Nephron (organoid): ENCODE data around the gene CCDC12.

Experiments
- H3K27ac Mint-ChIP-seq, 3 experiments: 2 replicates each; pipeline ENCODE4 v1.8.0; 2020; ENCODE audit warnings: mixed read lengths in 3 of 3, mild to moderate bottlenecking in 2 of 3, moderate library complexity in 1 of 3
- H3K27me3 Mint-ChIP-seq: 2 replicates; pipeline ENCODE4 v1.8.0; 2021; ENCODE audit warnings: low read depth, mild to moderate bottlenecking, moderate library complexity, mixed read lengths
- H3K36me3 Mint-ChIP-seq: 2 replicates; pipeline ENCODE4 v1.8.0; 2020; ENCODE audit warnings: low read depth, mixed read lengths
- H3K4me1 Mint-ChIP-seq: 2 replicates; pipeline ENCODE4 v1.8.0; 2020; ENCODE audit warnings: mixed read lengths
- H3K4me3 Mint-ChIP-seq, 3 experiments: 2 replicates each; pipeline ENCODE4 v1.8.0; 2020; ENCODE audit warnings: mild to moderate bottlenecking in 3 of 3, mixed read lengths in 3 of 3, moderate library complexity in 2 of 3
- H3K9me3 Mint-ChIP-seq: 2 replicates; pipeline ENCODE4 v1.8.0; 2020; ENCODE audit warnings: mixed read lengths
- TF ChIP-seq, protein P1 (sequence below), 3 experiments: fragments of 200-600 bp; sonication (generic); IDR thresholded peaks; one replicate each; pipeline ENCODE4 v1.5.0; 2021; ENCODE audit warnings: antibody characterized with exemption in 3 of 3; ENCODE audit not compliant: unreplicated experiment in 3 of 3

CCDC12 gene

DNA sequence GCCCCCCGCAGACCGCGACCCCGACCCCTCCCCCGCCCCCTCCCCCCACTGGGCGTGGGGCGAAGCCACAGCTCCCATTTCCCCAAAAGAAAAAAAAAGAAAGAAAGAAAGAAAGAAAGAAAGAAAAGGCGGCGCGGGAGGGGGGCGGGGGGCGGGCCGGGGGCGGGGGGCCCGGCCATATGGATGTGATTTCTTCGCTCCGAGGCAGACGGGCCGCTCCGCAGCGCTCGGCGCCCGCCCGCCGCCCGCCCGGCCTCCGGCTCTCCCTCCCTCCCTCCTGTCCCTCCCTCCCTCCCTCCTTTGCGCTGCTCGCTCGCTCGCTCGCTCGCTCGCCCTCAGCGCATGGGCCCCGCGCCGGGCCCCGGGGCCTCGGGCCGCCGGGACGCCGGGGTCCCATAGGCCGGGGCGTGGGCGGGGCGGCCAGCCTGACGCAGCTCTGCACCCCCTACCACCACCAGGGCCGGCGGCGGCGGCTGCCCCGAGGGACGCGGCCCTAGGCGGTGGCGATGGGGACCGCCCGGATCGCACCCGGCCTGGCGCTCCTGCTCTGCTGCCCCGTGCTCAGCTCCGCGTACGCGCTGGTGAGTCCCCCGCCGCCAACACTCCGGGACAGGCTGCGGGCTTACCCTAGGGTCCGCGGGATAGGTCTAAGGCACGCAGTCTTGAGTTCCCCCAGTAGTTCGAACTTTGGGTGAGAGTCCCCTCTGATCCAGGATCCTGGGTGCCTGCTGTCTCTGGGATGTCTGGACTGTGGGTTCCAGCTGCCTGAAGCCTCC lies 93.3 kb downstream of the CCDC12 start:
- Mint-ChIP-seq H3K27me3 (peaks cover 53% of the 10 kb centered on the region), H3K4me3 (peak overlapping the region; percentile 90 to 92 (median 92)), H3K27ac (peak overlapping the region; percentile 39 to 99 (median 47)), H3K36me3 (peaks cover 21% of the 10 kb centered on the region), H3K4me1 (peaks cover 46% of the 10 kb centered on the region), H3K9me3 (no peaks in the 10 kb centered on the region)
- TF ChIP-seq, protein P1, sequence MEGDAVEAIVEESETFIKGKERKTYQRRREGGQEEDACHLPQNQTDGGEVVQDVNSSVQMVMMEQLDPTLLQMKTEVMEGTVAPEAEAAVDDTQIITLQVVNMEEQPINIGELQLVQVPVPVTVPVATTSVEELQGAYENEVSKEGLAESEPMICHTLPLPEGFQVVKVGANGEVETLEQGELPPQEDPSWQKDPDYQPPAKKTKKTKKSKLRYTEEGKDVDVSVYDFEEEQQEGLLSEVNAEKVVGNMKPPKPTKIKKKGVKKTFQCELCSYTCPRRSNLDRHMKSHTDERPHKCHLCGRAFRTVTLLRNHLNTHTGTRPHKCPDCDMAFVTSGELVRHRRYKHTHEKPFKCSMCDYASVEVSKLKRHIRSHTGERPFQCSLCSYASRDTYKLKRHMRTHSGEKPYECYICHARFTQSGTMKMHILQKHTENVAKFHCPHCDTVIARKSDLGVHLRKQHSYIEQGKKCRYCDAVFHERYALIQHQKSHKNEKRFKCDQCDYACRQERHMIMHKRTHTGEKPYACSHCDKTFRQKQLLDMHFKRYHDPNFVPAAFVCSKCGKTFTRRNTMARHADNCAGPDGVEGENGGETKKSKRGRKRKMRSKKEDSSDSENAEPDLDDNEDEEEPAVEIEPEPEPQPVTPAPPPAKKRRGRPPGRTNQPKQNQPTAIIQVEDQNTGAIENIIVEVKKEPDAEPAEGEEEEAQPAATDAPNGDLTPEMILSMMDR (IDR thresholded peaks at IDR 0.05; ENCODE audit: unreplicated experiment in 3 of 3) = no peak

DNA sequence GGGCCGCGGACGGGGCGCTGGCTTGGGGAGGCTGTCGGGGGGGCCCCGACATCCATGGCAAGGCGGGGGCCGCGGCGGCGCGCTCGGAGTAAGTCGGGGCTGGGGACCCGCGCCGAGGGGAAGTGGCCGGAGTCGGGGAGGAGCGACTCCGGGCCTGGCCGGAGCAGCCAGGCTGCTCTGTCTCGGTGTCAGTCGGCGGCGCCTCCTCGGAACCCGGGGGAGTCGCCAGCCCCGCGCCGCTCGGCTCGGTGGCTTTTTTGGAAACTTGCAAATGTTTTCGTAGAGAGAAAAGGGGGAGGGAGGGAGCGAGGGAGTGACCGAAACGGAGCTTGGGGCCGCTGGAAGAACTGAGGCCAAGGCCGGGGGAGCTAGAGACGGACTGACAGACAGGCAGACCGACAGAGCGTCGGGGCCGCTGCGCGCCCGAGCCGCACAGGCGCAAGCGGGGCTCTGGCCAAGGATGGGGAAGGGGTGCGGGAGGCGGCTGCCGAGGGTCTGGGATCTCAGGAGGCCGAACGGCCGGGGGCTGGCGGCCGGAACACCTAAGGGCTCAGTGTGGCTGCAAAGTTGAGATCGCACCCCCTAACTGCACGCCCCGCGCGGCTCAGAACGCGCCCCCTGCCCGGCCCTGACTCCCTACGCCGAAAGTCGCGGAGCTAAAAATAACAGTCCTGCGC lies 94.0 kb downstream of the CCDC12 start:
- H3K4me1 Mint-ChIP-seq = peaks cover 41% of the 10 kb centered on the region
- H3K27ac Mint-ChIP-seq = peak overlapping the region in 2 of 3 experiments; percentile 92 to 99
- peaks cover 17% of the 10 kb centered on the region for H3K36me3 Mint-ChIP-seq
- H3K4me3 Mint-ChIP-seq = peak overlapping the region; percentile 90 to 92 (median 90)
- no peaks in the 10 kb centered on the region for H3K9me3 Mint-ChIP-seq
- TF ChIP-seq, protein P1 (IDR thresholded peaks at IDR 0.05; ENCODE audit: unreplicated experiment in 3 of 3) = no peak
- peaks cover 49% of the 10 kb centered on the region for H3K27me3 Mint-ChIP-seq

DNA sequence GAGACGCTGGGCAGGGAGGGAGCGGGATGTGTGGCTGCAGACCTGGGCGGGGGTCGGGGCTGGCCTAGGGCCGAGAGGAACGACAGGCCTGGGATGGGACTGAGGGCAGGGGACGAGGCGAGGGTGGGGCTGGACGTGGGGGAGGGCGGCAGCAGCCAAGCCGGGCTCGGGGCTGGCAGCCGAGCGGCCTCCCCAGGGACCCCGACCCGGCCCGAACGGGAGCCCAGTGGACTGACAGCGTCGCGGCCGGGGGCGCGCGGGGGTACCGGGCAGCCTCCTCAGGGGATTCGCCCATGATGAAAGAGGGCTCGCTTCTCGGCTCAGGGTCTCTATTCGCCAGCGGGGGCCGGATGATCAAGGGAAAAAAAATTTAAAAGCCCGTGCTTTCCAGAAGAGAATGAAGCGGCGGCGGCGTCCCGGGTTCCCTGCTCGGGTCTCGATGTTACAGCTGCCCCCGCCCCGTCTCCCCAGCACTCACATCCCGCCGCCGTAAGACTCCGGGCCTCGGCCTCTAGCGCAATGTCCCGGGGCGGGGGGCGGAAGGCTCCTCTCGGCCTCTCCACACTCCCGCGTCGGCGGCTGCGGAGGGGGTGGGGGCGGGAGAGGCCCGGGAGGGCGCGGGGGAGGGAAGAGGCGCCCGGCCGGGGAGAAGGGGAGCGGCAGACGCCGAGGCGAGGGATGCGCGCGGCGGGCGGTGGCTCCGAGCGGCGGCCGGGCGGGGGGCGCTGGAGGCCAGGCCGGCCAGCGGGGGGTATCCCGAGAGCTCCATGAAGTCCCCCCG lies 94.8 kb downstream of the CCDC12 start:
- Mint-ChIP-seq H3K27me3 (peaks cover 49% of the 10 kb centered on the region), H3K9me3 (no peaks in the 10 kb centered on the region), H3K36me3 (peaks cover 15% of the 10 kb centered on the region), H3K27ac (peak overlapping the region in 2 of 3 experiments; percentile 92 to 97), H3K4me3 (peak overlapping the region; percentile 84 to 89 (median 87)), H3K4me1 (peaks cover 39% of the 10 kb centered on the region)
- TF ChIP-seq, protein P1 (IDR thresholded peaks at IDR 0.05; ENCODE audit: unreplicated experiment in 3 of 3) = no peak

DNA sequence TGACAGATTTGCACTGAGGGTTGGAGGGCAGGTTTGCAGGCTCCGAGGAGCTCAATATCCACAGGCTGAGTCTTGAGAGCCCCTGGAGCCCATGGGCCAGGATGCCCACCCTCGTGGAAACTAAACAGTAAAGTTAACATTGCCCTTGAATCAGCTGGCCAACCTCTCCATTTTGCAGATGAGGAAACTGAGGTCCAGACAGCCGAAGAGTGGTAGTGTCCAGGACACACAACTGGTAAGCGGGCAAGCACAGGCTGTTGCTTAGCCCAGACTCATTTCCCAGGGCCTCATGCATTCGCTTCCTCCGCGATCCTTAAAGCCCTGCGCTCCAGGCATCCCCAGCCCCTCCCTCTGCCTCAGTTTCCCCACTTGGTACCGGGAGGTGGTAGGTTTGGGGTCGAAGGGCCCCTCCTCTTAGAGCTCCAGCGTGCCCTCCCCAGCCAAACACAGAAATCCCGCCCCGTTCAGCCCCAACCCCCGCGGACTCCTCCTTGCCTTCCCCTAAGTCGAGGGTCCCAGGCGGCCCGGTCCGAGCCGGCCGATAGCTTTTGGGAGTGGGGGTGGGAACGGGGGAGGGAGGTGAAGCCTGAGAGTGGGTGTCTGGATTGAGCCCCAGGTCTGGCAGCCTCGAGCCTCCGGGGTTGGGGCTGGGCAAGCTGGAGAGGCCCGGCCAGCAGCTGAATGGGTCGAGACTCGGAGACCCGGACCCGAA lies 95.5 kb downstream of the CCDC12 start:
- Mint-ChIP-seq H3K27ac (peak overlapping the region; percentile 67 to 97 (median 92)), H3K4me3 (peak overlapping the region; percentile 85 to 89 (median 87)), H3K9me3 (no peaks in the 10 kb centered on the region), H3K4me1 (peaks cover 39% of the 10 kb centered on the region), H3K27me3 (peaks cover 49% of the 10 kb centered on the region), H3K36me3 (peaks cover 14% of the 10 kb centered on the region)
- TF ChIP-seq, protein P1 (IDR thresholded peaks at IDR 0.05; ENCODE audit: unreplicated experiment in 3 of 3) = no peak

DNA sequence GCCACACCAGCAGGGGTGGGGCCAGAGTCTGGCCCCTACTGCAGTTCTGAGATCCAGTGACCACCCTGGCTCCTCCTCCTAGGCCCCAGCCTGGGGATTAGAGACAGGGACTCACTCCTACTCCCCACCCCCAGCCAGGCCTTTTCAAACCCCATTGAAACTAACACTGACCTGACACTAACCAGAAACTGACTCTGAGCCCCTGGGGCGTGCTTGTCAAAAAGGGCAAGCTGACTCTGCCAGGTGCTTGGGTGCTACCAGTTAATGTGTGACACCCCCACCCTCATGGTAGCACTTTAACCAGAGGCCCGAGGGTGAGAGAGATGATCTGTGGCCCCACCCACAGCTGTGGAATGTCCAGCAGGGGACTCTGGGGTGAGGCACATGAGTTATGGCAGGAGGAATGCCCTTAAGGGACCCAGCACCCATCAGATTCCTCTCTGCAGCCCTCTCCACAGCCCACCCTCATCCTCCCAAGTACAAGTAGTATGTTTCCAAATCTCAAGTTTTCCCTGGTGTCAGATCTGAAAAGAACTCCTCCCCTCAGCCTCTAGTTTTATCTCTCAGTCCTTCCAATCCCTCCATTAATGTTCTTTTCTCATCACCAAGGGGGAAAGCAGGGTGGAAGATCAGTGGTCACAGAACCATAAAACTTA lies 97.6 kb downstream of the CCDC12 start:
- Mint-ChIP-seq H3K27ac (peak overlapping the region; percentile 44 to 97 (median 92)), H3K36me3 (peaks cover under 1% of the 10 kb centered on the region), H3K4me3 (peak overlapping the region; percentile 85 to 89 (median 87)), H3K9me3 (no peaks in the 10 kb centered on the region), H3K27me3 (peaks cover 34% of the 10 kb centered on the region), H3K4me1 (peaks cover 39% of the 10 kb centered on the region)
- TF ChIP-seq, protein P1 (IDR thresholded peaks at IDR 0.05; ENCODE audit: unreplicated experiment in 3 of 3) = no peak
